Measurements from ENCODE around the gene LHFPL2.

LHFPL2 gene

GRCh38 chr5:78613151-78613533 is 35.4 kb downstream of the LHFPL2 start:
- no peak for DNase-seq

- no peak for DNase-seq
Observed at GRCh38 chr5:78612227-78613150, 36.1 kb downstream of the LHFPL2 start.

DNA sequence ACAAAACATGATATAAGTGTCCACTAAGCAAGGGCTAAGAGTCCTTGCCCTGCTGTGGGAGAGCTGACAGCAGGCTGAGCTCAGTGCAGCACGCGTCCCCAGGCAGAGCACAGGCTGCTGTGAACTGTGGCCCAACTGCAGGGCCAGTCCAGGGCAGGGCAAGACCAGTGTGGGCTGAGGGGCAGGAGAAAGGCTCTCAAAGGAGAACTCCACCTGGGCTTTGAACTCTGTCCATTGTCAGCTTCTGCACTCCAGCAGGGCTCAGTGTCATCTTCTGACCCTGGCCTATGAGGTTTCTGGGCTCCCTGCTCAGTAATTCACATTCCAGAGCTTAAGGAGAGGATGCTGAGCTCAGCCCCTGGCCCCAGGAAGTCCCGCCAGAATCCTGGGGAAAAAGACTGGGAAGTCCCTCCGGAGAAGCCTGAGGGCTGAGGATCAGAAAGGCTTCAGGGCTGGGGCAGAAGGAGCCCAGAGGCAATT is 37.4 kb downstream of the LHFPL2 start:
- DNase-seq = no peak

GRCh38 chr5:78610636-78611035 is 37.9 kb downstream of the LHFPL2 start:
- DNase-seq = no peak

DNA sequence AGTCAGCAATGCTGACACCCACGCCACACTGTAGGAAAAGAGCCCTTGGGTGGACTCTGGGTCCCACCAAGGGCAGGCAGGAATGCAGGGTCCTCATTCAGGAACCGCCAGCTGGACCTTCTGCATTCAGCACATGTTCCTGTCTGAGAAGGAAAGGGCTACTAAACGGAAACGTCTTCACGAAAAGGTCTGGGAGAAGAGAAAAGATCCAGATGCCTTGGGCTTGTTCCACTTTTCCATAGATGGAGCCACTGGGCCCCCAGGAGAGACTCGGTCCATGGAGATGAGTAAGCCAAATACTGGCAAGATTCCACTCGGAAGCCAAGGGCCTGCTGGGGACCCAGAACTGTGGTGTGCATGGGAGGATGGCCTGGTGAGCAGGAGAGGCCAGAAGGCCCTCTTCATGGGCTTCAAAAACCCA is 38.4 kb downstream of the LHFPL2 start:
- DNase-seq = no peak

DNA sequence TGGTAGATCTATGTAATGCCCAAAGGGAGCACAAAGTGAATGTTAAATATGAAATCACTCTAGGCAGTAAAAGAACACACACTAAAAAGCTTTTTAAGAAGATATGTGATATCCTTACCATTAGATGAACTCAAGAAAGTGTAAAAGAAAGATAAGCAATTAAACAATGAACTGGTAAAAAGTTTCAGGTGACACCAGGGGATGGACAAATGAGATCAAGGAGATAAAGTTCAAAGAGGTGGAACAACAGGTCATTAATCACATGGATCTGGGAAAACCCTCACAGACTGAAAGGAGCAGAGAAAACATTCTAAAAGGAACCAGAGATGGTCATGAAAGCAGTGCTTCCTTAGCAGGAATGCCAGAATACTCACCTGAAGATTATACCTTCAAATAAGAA is 40.7 kb downstream of the LHFPL2 start:
- DNase-seq = no peak

DNA sequence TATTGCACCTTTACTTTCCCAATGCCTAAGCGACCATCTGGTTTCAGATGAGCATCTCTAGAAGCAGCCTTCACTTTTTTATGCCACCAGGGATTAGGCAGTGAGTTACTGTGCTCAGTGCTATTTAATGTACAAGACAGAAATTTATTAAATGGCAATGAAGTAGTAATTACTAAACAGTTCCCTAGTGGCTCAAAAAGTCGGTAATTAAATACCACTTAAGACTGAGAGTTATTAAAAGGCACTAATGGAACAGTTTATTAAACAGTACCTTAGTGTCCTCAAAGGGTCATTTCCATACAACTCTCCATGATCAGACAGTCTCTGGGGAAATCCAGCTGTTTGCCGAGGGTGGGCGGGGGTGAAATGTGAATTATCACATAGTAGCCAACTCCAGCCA is 42.3 kb downstream of the LHFPL2 start:
- no peak for DNase-seq

- no peak for DNase-seq
Observed at GRCh38 chr5:78605611-78606010, 43.0 kb downstream of the LHFPL2 start.

- no peak for DNase-seq
Observed at GRCh38 chr5:78604689-78605285, 43.8 kb downstream of the LHFPL2 start.

- no peak for DNase-seq
Observed at GRCh38 chr5:78603636-78604175, 44.9 kb downstream of the LHFPL2 start.

- no peak for DNase-seq
Observed at GRCh38 chr5:78602400-78602799, 46.2 kb downstream of the LHFPL2 start.

DNA sequence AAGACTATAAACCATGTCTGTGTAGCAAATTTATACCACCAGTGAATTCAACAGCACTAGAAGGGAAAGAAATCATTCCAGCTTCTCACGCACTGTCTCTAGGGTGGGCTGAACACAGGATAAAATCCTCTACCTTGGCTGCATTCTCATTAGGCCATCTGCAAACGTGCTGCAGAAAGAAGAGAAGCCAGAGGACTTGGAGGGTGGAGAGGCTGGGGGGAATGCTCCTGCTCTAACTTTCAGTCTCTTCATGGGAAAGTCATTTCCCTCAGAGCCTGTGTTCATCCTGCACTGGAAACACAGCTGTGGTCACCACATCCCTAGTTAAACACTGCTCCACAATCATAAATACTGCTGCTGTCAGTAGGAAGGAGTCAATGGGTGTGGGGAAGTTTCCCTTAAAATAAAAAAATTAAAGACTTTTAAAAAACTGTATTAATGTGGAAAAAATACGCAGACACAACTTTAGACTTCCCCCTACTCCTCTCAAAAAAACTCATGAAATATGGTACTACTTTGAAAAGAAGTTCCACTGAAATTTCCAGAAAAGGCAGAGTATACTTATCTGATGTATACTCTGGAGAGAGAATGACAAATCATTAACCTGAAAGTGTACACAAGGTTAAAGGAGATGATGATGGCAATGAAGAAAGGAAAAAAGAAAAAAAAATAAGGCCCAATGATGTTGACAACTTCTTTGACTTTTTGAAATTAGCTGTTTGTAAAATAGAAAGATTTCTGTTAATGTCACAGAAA is 46.8 kb downstream of the LHFPL2 start:
- DNase-seq = no peak

- DNase-seq = no peak
Observed at GRCh38 chr5:78600687-78601414, 47.7 kb downstream of the LHFPL2 start.

DNA sequence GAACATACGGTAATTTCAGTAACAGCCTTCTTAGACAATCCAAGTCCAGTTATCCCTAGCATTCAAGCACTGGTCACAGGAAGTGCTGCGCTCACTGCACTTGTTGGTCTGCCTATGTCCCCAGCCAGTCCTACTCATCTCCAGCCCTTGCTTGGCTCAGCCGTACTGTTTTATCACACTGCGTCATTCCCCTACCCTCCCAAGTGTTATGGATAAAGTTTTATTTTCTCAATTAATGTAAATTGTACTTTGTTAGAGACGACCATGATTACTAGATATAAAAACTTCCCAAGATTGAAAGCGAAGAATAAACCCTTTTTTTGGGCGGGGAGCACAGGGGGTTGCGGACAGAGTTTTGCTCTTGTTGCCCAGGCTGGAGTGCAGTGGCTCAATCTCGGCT is 49.6 kb downstream of the LHFPL2 start:
- DNase-seq = no peak

DNA sequence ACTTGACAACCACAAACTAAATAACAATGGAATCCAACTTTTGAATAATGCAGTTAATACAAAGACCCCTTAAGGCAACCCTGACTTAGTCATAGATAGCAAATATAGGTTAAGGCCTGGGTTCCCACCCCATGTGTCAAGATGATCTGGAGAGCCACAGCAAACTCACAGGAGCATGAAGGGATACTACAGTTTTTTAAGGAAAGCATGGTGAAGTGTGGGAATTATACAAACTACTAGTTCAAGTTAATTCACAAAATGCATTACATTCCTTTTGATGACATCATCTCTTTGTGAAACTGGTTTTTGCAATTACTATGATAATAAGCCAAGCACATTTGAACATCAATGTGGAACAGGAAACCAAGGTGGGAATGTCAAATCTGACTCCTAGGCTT is 50.6 kb downstream of the LHFPL2 start:
- DNase-seq = no peak

DNA sequence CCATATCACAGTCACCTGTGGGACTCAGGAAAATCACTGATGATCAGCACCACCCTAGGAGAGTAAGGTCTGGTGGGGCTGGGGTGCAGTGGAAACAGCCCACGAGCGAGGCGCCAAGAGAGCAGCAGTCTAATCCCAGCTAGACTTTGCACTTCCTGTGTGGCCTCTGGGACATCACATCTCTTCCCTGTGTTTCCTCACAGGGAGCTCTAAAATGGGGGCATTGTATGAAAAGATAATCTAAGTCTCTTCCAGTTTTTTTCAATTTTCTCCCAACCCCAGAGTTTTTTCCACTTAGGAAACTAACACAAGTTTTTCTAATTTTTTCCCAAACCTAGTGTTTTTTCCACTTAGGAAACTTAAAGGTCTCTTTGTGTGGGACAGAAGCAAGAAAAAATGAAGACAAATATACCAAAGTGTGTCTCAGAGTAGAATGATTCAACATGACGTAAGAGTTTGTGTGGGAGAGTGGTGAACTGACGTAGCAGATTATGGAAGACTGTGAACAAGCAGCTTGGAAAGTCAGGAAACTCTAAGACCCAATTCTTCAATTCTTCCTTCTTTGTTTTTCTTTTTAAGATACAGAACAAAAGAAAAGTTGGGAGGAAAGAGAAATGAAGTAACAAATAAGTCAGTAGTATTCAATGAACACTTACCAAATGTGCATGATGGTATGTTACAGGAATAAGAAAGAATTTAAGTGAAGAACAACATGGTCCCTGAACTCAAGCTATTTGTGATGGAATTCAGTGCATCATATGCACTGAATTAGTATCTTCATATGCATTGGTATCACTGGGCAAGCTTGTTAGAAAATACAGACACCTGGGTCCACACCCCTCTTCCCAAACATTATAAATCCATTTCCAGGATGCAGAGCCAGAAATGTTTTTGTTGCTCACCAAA is 51.3 kb downstream of the LHFPL2 start:
- DNase-seq = no peak

GRCh38 chr5:78595458-78595921 is 53.1 kb downstream of the LHFPL2 start:
- no peak for DNase-seq

DNA sequence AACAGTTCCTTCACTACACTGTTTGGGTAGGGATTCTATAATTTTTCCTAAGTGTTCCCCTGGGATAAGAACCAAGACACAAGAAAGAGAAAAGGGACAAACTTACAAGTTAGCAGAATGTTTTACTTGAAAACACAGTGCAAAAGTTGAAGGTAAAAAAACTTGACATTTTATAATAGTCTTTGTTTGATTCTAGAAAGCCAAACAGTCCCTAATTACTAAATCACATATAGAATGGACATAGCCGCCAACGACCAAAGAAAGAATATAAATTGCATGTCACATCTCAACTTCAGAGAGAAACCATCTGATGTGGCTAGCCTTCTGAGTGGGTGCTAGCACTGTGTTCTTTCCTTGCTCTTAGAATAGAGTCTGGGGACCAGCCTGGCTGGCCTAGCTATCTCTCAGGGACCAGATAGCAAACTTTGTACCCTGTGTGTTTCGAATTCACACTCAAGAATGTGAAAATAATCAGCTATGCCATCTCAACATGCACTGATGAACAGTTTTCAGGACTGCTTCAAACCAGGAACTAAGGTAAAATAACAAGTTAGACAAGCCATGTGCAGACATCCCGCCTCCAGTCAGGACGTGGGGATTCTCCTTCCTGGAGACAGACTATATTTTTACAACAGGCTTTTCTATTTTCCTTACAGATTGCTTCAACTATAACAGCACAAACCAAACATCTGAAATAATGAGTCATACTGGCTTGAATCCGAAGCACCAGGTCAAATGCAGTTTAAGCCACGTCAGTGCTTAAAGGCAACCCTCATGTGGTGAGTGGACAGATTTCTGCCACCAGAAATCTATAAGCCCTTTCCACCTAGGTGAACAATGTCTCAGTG is 53.7 kb downstream of the LHFPL2 start:
- no peak for DNase-seq

DNA sequence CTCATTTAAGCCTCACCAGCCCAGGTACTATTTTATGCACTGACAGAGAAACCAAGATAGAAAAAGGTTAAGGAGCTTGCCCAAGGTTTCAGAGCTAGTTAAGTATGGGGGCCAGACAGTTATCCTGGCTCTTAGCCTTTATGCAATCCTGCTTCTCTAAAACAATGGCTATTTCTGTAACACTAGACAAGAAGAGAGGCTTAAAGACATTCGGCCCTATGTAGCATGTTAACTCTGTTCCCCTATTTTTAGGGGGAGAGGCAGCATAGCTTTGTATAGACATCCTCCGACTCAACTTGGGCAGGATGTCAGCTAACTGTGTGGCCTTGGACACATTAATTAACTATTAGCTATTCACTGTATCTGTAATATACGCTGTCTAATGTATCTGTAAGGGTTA is 54.6 kb downstream of the LHFPL2 start:
- DNase-seq = no peak

DNA sequence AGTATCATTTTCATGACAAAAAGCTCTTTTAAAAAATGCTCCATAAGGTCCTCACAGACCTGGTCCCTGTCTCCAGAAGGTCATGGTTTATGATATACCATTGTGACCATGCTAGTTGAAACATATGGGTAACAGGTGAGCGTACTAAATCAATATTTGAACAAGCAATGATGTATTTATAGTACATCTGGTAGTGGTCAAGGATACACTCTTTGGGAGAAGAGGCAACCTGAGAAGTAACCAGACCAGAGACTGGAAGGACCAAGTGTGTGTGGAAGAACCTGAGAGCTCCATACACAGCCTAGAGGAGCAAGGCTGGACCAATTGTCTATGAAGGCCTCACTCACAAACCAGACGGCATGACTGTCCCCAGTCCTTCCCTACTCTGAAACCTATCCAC is 55.1 kb downstream of the LHFPL2 start:
- no peak for DNase-seq
